Measurements from ENCODE around the gene ZMIZ1. TPM values are rescaled to one million over a fixed set of nuclear protein-coding genes. Genes with fewer than 3 reads are reported as not detected.

ZMIZ1 gene
- total RNA-seq, 2 experiments from 2014 or later: 14.6 to 15.5 TPM

- H3K27me3 Mint-ChIP-seq: no peaks in the 10 kb centered on the region
- TF ChIP-seq CTCF (IDR thresholded peaks at IDR 0.05): no peak
- H3K27ac Mint-ChIP-seq: no peak overlapping the region
- H3K27ac ChIP-seq (ENCODE audit: low read depth in 1 of 2, low read length in 2 of 2): no peak overlapping the region
- POLR2A ChIA-PET: interaction anchor here (0.6 to 1.2 kb wide), 2 partner anchors 13 to 39 kb away, joined by 3 to 4 read pairs; no protein-coding TSS in a partner anchor
- no peak for DNase-seq
- no peak overlapping the region for H3K4me3 Mint-ChIP-seq
- no peaks in the 10 kb centered on the region for H3K9me3 ChIP-seq (ENCODE audit: control insufficient read depth in 1 of 2, insufficient read depth in 1 of 2, low read length in 2 of 2)
- H3K4me3 ChIP-seq (ENCODE audit: low read length): no peak overlapping the region
- ATAC-seq (ENCODE audit: poor library complexity): no peak
- peaks cover 42% of the 10 kb centered on the region for H3K4me1 ChIP-seq (ENCODE audit: insufficient read depth, low read length)
- no peaks in the 10 kb centered on the region for H3K27me3 ChIP-seq (ENCODE audit: control insufficient read depth in 1 of 2, insufficient read depth in 2 of 2, low read length in 2 of 2)
- CTCF ChIA-PET: no interaction called here
- H3K9me3 Mint-ChIP-seq: no peaks in the 10 kb centered on the region
- peaks cover 34% of the 10 kb centered on the region for H3K4me1 Mint-ChIP-seq (ENCODE audit: low read depth)
- no peaks in the 10 kb centered on the region for H3K36me3 Mint-ChIP-seq (ENCODE audit: low read depth)
- intact Hi-C loops (cut with DNase I, micrococcal nuclease): no loop called here
- no peaks in the 10 kb centered on the region for H3K36me3 ChIP-seq (ENCODE audit: insufficient read depth, low read length)
Measured at GRCh38 chr10:79028056-79028430, 40.7 kb upstream of the ZMIZ1 start.

GRCh38 chr10:79028451-79029010 is 40.2 kb upstream of the ZMIZ1 start:
- Histone ChIP-seq H3K27me3 (ENCODE audit: control insufficient read depth in 1 of 2, insufficient read depth in 2 of 2, low read length in 2 of 2) (no peaks in the 10 kb centered on the region), H3K4me3 (ENCODE audit: low read length) (no peak overlapping the region), H3K4me1 (ENCODE audit: insufficient read depth, low read length) (peaks cover 37% of the 10 kb centered on the region), H3K9me3 (ENCODE audit: control insufficient read depth in 1 of 2, insufficient read depth in 1 of 2, low read length in 2 of 2) (no peaks in the 10 kb centered on the region), H3K36me3 (ENCODE audit: insufficient read depth, low read length) (no peaks in the 10 kb centered on the region), H3K27ac (ENCODE audit: low read depth in 1 of 2, low read length in 2 of 2) (no peak overlapping the region)
- no peak for TF ChIP-seq CTCF (IDR thresholded peaks at IDR 0.05)
- intact Hi-C loops (cut with DNase I, micrococcal nuclease): no loop called here
- Mint-ChIP-seq H3K36me3 (ENCODE audit: low read depth) (no peaks in the 10 kb centered on the region), H3K27me3 (no peaks in the 10 kb centered on the region), H3K9me3 (no peaks in the 10 kb centered on the region), H3K4me3 (no peak overlapping the region), H3K27ac (no peak overlapping the region), H3K4me1 (ENCODE audit: low read depth) (peaks cover 34% of the 10 kb centered on the region)
- CTCF ChIA-PET: no interaction called here
- DNase-seq (peak in 1 of 14 experiments; percentile 23), ATAC-seq (ENCODE audit: poor library complexity) (no peak)
- POLR2A ChIA-PET: interaction anchor here (0.6 to 1.2 kb wide), 4 partner anchors 12 to 994 kb away, joined by 3 to 5 read pairs (median 4); no protein-coding TSS in a partner anchor

GRCh38 chr10:79029478-79030390 is 39.0 kb upstream of the ZMIZ1 start:
- no peaks in the 10 kb centered on the region for H3K27me3 Mint-ChIP-seq
- H3K4me1 ChIP-seq (ENCODE audit: insufficient read depth, low read length): peaks cover 35% of the 10 kb centered on the region
- no peak for TF ChIP-seq CTCF (IDR thresholded peaks at IDR 0.05)
- ATAC-seq (ENCODE audit: poor library complexity) (no peak), DNase-seq (peak in 1 of 14 experiments; percentile 16)
- H3K36me3 Mint-ChIP-seq (ENCODE audit: low read depth): no peaks in the 10 kb centered on the region
- no peak overlapping the region for H3K27ac ChIP-seq (ENCODE audit: low read depth in 1 of 2, low read length in 2 of 2)
- no peaks in the 10 kb centered on the region for H3K9me3 Mint-ChIP-seq
- POLR2A ChIA-PET: no interaction called here
- H3K27ac Mint-ChIP-seq: no peak overlapping the region
- H3K4me3 Mint-ChIP-seq: no peak overlapping the region
- no peaks in the 10 kb centered on the region for H3K36me3 ChIP-seq (ENCODE audit: insufficient read depth, low read length)
- H3K27me3 ChIP-seq (ENCODE audit: control insufficient read depth in 1 of 2, insufficient read depth in 2 of 2, low read length in 2 of 2): no peaks in the 10 kb centered on the region
- CTCF ChIA-PET: no interaction called here
- no peak overlapping the region for H3K4me3 ChIP-seq (ENCODE audit: low read length)
- intact Hi-C loops (cut with DNase I, micrococcal nuclease): no loop called here
- no peaks in the 10 kb centered on the region for H3K9me3 ChIP-seq (ENCODE audit: control insufficient read depth in 1 of 2, insufficient read depth in 1 of 2, low read length in 2 of 2)
- peaks cover 30% of the 10 kb centered on the region for H3K4me1 Mint-ChIP-seq (ENCODE audit: low read depth)

Data from CD4-positive, alpha-beta T cell (primary cell).